Muscle of leg (tissue), 11 donors: ENCODE data around the gene DENND10. TPM values are rescaled to one million over a fixed set of nuclear protein-coding genes. Genes with fewer than 3 reads are reported as not detected.
"Not testable (repeated sequence)": the region's sequence is repeated elsewhere in the genome, so short reads cannot be mapped to it uniquely, and the experiment has no call there.

Source experiments
- DNase-seq: peaks from one replicate; pipeline ENCODE4 v3.0.0; 2013
- H3K27ac ChIP-seq: one replicate; pipeline ENCODE4 v1.5.1; 2013; ENCODE audit warnings: mild to moderate bottlenecking, low read length, control low read depth
- H3K27me3 ChIP-seq: one replicate; pipeline ENCODE4 v1.6.1; 2013; ENCODE audit warnings: low read length; ENCODE audit not compliant: control insufficient read depth, insufficient read depth
- H3K36me3 ChIP-seq: one replicate; pipeline ENCODE4 v1.6.1; 2013; ENCODE audit warnings: low read length; ENCODE audit not compliant: control insufficient read depth, insufficient read depth
- H3K4me1 ChIP-seq: one replicate; pipeline ENCODE4 v1.6.1; 2013; ENCODE audit warnings: low read length; ENCODE audit not compliant: control insufficient read depth, insufficient read depth
- H3K4me3 ChIP-seq: one replicate; pipeline ENCODE4 v1.5.1; 2013; ENCODE audit warnings: low read length, control low read depth
- H3K9me3 ChIP-seq: replicated peaks from 2 replicates; pipeline ENCODE4 v1.6.1; 2013; ENCODE audit warnings: low read depth, low read length; ENCODE audit not compliant: control insufficient read depth
- WGBS: methylation state at CpG from one replicate; pipeline ENCODE4 v1.1.5; 2013; ENCODE audit warnings: missing lambda C conversion rate; ENCODE audit not compliant: insufficient coverage; 5-methylcytosine and 5-hydroxymethylcytosine counted together
- polyA plus RNA-seq, 8 donors: library from polyadenylated mRNA; unstranded; fragments of 120-200 nt; gene quantifications; one replicate each; pipeline versions ENCODE4 v1.2.1 to v1.2.3, GENCODE V29; 2013; ENCODE audit warnings: inconsistent platforms in 1 of 8, low replicate concordance in 1 of 8; ENCODE audit not compliant: insufficient read length in 8 of 8, insufficient read depth in 1 of 8
- total RNA-seq: library from RNA; stranded (reverse); fragments of 120-200 nt; gene quantifications from one replicate; pipeline ENCODE4 v1.2.4, GENCODE V29; 2013

Gene DENND10
- total and polyA plus RNA-seq, 9 donors: 24.7 to 38.5 (median 33.0) TPM

DNA sequence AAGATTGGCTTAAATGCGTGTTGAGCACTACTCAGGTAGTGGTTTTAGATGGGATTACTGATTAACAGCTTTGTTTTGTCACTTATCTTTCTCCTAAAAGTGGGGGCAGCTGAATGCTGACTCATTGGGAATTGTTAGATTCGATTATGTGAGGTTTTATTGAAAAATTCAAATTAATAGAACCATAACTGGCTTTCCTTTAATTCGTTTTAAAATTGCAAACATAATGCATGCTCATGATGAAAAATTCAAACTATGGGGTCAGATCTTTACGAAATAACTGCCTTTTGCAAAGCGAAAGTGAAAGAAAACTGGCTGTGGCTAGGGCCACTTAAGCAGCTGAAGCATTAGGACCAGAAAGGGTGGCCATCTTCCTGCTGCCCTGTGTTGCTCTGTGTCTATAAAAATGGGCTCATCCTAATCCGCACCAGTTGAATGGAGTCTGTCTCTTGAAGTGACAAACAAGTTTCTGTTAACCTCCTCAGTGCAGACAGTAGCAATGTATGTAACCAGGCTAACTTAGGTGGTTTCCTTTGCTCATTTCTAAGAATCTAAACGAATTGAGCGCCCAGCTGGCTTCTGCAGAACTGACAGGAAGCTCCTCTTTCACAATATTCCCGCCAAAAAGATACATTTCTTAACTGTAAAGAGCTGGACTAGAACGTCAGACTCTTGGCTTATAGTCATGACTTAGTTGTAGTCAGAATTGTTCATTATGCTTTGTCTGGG is 27.8 kb downstream of the DENND10 start:
- no peaks in the 10 kb centered on the region for H3K9me3 ChIP-seq
- H3K36me3 ChIP-seq: peaks cover 44% of the 10 kb centered on the region
- DNase-seq: peak; percentile 31
- no peaks in the 10 kb centered on the region for H3K27me3 ChIP-seq
- H3K4me1 ChIP-seq: no peaks in the 10 kb centered on the region
- WGBS: 100% methylated on average over 3 of the region's 10 CpGs
- H3K27ac ChIP-seq: no peak overlapping the region
- H3K4me3 ChIP-seq: no peak overlapping the region

DNA sequence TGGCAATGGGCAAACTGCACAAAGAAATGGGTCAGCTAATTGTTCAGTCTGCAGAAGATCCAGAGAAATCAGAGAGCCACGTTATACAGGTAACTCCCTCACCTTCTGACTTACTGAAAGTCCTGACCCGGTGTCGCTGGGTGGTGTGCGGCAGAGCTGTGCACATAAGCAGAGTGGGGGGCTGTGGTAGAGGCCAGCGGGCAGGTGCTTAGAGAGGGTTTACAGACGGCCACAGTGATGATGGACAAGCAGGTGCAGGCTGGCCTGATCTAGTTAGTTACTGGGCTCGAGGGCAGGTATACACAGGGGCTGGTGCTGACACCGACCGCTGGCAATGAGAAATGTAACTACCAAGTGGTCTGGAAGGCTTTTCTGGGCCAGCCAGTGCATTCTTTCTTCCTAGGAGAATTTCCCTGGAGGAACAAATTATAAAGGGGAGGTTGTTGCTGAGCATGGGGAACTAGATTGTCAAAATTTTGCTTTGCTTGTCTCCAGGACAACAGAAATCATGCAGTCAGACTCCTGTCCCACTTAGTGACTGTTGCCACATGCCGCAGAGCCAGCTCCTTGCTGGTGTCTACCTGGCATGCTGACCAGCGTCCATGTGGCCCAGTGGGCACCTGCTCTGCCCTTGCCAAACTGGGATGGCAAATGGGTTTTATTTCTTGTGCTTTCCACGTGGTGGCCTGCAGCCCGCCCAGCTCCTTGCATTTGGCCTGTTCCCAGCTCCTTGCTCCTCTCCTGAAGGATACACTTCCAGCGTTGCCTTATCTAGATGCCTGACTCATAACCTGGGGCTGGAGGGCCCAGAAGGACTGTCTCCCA is 28.8 kb downstream of the DENND10 start:
- no peak for DNase-seq
- 91% methylated on average over 14 of the region's 14 CpGs for WGBS
- no peaks in the 10 kb centered on the region for H3K9me3 ChIP-seq
- no peak overlapping the region for H3K4me3 ChIP-seq
- no peaks in the 10 kb centered on the region for H3K27me3 ChIP-seq
- H3K36me3 ChIP-seq: peaks cover 44% of the 10 kb centered on the region
- H3K4me1 ChIP-seq: no peaks in the 10 kb centered on the region
- H3K27ac ChIP-seq: no peak overlapping the region

DNA sequence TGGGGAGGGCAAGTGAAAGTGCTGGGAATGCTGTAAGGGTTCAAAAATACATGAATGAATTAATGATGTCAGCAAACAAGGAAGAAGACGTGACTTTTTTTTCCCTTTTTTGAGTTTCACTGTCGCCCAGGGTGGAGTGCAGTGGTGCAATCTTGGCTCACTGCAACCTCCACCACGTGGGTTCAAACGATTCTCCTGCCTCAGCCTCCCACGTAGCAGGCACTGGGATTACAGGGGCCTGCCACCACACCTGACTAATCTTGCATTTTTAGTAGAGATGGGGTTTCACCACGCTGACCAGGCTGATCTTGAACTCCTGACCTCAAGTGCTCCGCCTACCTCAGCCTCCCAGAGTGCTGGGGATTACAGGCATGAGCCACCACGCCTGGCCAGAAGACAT is 30.0 kb downstream of the DENND10 start:
- Histone ChIP-seq H3K9me3 (no peaks in the 10 kb centered on the region), H3K4me1 (no peaks in the 10 kb centered on the region), H3K27ac (no peak overlapping the region), H3K36me3 (peaks cover 46% of the 10 kb centered on the region), H3K4me3 (no peak overlapping the region), H3K27me3 (no peaks in the 10 kb centered on the region)
- DNase-seq: no peak
- WGBS: 68% methylated on average over 3 of the region's 8 CpGs

DNA sequence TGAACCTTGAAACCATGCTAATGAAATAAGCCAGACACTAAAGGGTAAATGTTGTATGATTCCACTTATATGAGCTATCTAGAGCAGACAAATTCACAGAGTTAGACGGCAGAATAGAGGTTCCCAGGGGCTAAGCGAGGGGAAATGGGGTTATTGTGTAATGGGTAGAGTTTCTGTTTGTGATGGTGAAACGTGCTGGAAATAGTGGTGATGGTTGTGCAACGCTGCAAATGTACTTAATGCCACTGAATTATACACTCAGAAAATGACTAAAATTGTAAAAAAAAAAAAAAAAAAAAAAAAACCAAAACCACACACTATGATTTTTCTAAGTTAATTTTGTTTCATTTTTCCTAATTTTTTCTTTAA is 31.6 kb downstream of the DENND10 start:
- H3K9me3 ChIP-seq: no peaks in the 10 kb centered on the region
- H3K27me3 ChIP-seq: no peaks in the 10 kb centered on the region
- no peak overlapping the region for H3K4me3 ChIP-seq
- peak; percentile 42 for DNase-seq
- WGBS: no CpG with 5 or more reads among the region's 4 CpGs
- peaks cover 40% of the 10 kb centered on the region for H3K36me3 ChIP-seq
- no peak overlapping the region for H3K27ac ChIP-seq
- H3K4me1 ChIP-seq: no peaks in the 10 kb centered on the region

DNA sequence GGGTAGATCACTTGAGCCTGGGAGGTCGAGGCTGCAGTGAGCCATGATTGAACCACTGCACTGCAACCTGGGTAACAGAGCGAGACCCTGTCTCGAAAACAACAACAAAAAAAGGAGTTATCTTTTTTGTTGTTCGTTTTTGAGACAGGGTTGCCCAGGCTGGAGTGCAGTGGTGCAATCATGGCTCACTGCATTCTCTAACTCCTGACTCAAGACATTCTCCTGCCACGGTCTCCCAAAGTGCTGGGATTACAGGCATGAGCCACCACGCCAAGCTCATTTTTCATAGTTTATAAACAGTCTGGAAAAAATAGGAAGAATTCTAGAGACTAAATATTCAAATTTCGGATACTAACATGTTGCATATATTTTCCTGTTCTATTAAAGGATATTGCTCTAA is 32.2 kb downstream of the DENND10 start:
- H3K27me3 ChIP-seq: no peaks in the 10 kb centered on the region
- H3K36me3 ChIP-seq: peaks cover 43% of the 10 kb centered on the region
- H3K27ac ChIP-seq: no peak overlapping the region
- WGBS: 88% methylated on average over 3 of the region's 7 CpGs
- no peaks in the 10 kb centered on the region for H3K4me1 ChIP-seq
- H3K9me3 ChIP-seq: no peaks in the 10 kb centered on the region
- no peak for DNase-seq
- no peak overlapping the region for H3K4me3 ChIP-seq

DNA sequence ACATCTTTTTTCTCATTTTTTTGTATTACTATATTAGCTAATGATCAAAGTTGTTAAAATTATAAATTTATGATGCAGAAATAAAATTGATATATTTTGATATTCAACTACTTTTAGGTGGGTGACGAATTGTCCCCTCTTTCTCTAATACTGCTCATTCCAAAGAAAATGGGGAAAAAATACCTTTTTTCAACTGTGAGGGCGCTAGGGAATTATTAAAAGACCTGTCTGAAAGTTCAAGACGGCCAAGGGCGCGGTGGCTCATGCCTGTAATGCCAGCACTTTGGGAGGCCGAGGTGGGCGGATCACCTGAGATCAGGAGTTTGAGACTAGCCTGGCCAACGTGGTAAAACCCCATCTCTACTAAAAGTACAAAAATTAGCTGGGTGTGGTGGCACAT is 34.0 kb downstream of the DENND10 start:
- not testable (repeated sequence) for DNase-seq, H3K27me3 ChIP-seq, H3K4me1 ChIP-seq, H3K4me3 ChIP-seq, H3K27ac ChIP-seq, H3K9me3 ChIP-seq
- 66% methylated on average over 3 of the region's 8 CpGs for WGBS
- H3K36me3 ChIP-seq: peaks cover 34% of the 10 kb centered on the region

DNA sequence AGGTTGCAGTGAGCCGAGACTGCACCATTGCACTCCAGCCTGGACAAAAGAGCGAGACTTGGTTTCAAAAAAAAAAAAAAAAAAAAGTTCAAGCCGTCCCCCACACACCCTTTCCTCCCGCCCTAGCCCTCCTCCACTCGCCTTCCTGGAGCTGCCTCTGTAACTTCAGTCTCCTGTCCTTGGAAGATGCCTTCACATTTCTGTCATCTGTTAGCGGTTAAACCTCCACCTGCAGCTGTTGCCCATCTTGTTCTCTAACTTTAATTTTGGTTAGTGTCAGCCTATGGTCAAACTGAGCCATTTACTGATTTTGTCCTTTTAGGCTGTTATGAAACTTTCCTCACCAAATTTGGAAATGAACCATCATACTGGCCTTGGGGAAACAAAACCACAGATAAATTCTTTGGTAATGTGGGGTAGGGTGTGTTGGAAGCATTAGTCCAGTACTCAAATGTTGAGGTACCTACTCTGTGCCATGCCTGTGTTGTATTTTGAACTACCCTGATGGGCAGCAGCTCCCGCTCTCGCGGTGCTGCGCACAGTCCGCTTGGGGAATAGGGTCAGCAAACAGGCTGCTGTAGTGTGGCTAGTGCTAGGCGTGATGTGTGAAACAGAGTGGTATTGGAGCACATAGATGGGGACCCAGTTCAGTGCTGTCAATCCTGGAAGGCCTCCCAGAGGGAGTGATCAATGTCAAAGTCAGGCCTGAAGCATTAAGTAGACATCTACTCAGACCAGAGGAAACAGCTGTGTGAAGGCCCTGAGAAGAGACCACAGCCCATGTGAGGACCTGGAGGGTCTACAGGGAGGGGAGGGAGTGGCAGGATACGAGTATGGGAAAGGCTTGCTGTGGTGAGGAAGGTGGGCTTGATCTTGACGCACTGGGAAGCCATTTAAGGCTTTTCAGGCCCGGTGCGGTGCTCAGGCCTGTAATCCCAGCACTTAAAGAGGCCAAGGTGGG is 34.7 kb downstream of the DENND10 start:
- Histone ChIP-seq H3K4me1 (no peaks in the 10 kb centered on the region), H3K9me3 (no peaks in the 10 kb centered on the region), H3K36me3 (peaks cover 30% of the 10 kb centered on the region), H3K27me3 (no peaks in the 10 kb centered on the region), H3K27ac (no peak overlapping the region), H3K4me3 (no peak overlapping the region)
- DNase-seq: no peak
- 82% methylated on average over 10 of the region's 16 CpGs for WGBS

DNA sequence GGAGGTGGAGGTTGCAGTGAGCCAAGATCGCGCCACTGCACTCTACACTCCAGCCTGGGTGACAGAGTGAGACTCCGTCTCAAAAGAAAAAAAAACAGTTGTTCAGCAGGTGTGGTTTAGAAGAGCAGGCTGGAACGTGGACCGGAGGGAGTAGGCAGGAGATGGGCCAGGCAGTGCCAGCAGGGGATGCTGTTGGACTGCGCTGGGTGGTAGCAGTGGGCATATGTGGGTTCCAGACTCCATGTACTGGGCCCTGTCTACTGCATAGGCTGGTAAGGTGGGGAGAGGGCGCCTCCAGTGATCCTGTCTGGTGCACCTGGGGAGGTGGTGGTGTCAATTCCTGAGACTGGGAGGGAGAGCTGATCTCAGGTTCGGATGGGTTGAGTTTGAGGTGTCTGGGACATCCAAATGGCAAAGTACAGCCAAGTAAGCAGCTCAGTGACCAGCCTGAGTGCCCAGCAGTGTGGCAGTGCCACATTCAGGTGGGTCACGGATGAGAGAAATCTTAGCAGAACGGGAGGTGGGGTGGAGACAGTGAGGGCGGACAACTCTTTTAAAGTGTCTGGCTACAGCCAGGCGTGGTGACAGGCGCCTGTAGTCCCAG is 35.7 kb downstream of the DENND10 start:
- no peak overlapping the region for H3K27ac ChIP-seq
- WGBS: 76% methylated on average over 13 of the region's 13 CpGs
- peaks cover 23% of the 10 kb centered on the region for H3K36me3 ChIP-seq
- no peak overlapping the region for H3K4me3 ChIP-seq
- no peak for DNase-seq
- H3K4me1 ChIP-seq: no peaks in the 10 kb centered on the region
- H3K27me3 ChIP-seq: no peaks in the 10 kb centered on the region
- no peaks in the 10 kb centered on the region for H3K9me3 ChIP-seq

DNA sequence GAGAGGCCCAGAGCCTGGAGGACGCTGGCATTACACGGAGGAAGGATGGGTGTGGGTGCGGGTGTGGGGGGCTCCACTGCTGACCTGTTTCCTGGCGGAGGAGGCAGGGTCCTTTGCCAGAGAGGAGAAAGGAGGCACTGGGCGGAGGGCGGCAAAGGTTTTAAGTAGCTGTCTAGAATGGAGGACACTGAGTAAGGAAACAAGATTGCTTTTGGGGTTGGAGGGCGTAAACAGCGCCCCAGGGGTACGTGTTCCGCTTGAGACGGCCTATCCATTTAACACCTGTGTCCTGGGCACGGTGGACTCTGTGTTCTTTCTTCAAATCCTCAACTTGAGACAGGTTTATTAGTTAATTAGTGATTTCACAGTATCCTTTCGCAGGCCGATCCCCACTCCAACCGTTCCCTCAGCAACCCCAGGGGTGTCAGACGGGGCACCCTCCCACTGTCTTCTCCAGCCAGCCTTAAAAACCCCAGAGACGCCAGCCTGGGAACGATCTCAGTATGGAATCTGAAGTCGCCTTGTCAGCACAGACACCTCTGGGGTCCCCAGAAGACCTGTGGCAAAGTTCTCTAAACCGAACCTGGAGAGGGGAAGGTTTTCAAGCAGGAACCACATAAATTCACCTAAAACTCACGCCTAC is 36.8 kb downstream of the DENND10 start:
- no peak overlapping the region for H3K27ac ChIP-seq
- 80% methylated on average over 8 of the region's 21 CpGs for WGBS
- H3K36me3 ChIP-seq: peaks cover 22% of the 10 kb centered on the region
- H3K27me3 ChIP-seq: no peaks in the 10 kb centered on the region
- H3K9me3 ChIP-seq: no peaks in the 10 kb centered on the region
- no peaks in the 10 kb centered on the region for H3K4me1 ChIP-seq
- no peak overlapping the region for H3K4me3 ChIP-seq
- no peak for DNase-seq
